SK-N-SH (cell line): ENCODE results near the gene MS4A14. TPM values are rescaled to one million over a fixed set of nuclear protein-coding genes. Genes with fewer than 3 reads are reported as not detected.

Source experiments
- CTCF ChIA-PET: fragments of 300-600, 350-600 bp; formaldehyde crosslinking; extraction: SDS; loops from one replicate; lab custom pipeline; 2021; lab: Yijun Ruan, JAX
- POLR2A ChIA-PET: fragments of 350-600 bp; sonication (Branson Sonifier 250); formaldehyde crosslinking; extraction: SDS; loops from one replicate; lab custom pipeline; 2020; ENCODE audit warnings: antibody characterized with exemption, inconsistent platforms; lab: Yijun Ruan, JAX
- DNase-seq: peaks from one replicate; pipeline ENCODE4 v3.0.0; 2012
- H2AFZ ChIP-seq: fragments of 200-600 bp; sonication (generic); 2 replicates; pipeline ENCODE4 v1.8.1; 2016; ENCODE audit warnings: antibody characterized with exemption, mild to moderate bottlenecking, low read depth
- H3F3A ChIP-seq: fragments of 200-600 bp; sonication (generic); replicated peaks from 2 replicates; pipeline ENCODE3; 2016; ENCODE audit warnings: antibody characterized with exemption, mild to moderate bottlenecking; ENCODE audit not compliant: insufficient read depth
- H3K27ac ChIP-seq, 2 experiments: fragments of 200-500 bp in 1 of 2; fragments of 200-600 bp in 1 of 2; sonication (Bioruptor generic) in 1 of 2; sonication (generic), shearing (Covaris generic) in 1 of 2; 2 replicates each; pipeline versions ENCODE4 v1.5.1 to v1.6.1; 2014 to 2016; ENCODE audit warnings: low read depth in 2 of 2, inconsistent platforms in 1 of 2, low read length in 1 of 2, mild to moderate bottlenecking in 1 of 2, mixed read lengths in 1 of 2
- H3K27me3 ChIP-seq: fragments of 200-600 bp; sonication (generic), shearing (Covaris generic); 2 replicates; pipeline ENCODE4 v1.6.1; 2016; ENCODE audit warnings: mixed run types; ENCODE audit not compliant: insufficient read depth
- H3K36me3 ChIP-seq, 2 experiments: fragments of 200-500 bp in 1 of 2; fragments of 200-600 bp in 1 of 2; sonication (Bioruptor generic) in 1 of 2; sonication (generic) in 1 of 2; replicated peaks in 1 of 2; 2 replicates each; pipeline versions ENCODE3 to v1.5.1; 2014 to 2016; ENCODE audit warnings: low read length in 1 of 2, mild to moderate bottlenecking in 1 of 2; ENCODE audit not compliant: insufficient read depth in 2 of 2, control insufficient read depth in 1 of 2
- H3K4me1 ChIP-seq, 2 experiments: fragments of 200-500 bp in 1 of 2; fragments of 200-600 bp in 1 of 2; sonication (Bioruptor generic) in 1 of 2; sonication (generic), shearing (Covaris generic) in 1 of 2; 2 replicates each; pipeline versions ENCODE4 v1.5.1 to v1.6.1; 2014 to 2016; ENCODE audit warnings: low read depth in 1 of 2, low read length in 1 of 2, mixed run types in 1 of 2; ENCODE audit not compliant: insufficient read depth in 2 of 2, control insufficient read depth in 1 of 2
- H3K4me2 ChIP-seq: fragments of 200-600 bp; sonication (generic), shearing (Covaris generic); 2 replicates; pipeline ENCODE4 v1.6.1; 2017; ENCODE audit warnings: mixed run types
- H3K4me3 ChIP-seq, 2 experiments: fragments of 200-500 bp in 1 of 2; fragments of 200-600 bp in 1 of 2; sonication (Bioruptor generic) in 1 of 2; sonication (generic), shearing (Covaris generic) in 1 of 2; 2 replicates each; pipeline versions ENCODE4 v1.5.1 to v1.8.1; 2014 to 2016; ENCODE audit warnings: low read depth in 2 of 2, inconsistent platforms in 1 of 2, low read length in 1 of 2, mild to moderate bottlenecking in 1 of 2, mixed read lengths in 1 of 2, moderate library complexity in 1 of 2
- H3K79me2 ChIP-seq: fragments of 200-600 bp; sonication (generic); 2 replicates; pipeline ENCODE4 v1.8.1; 2017; ENCODE audit warnings: mild to moderate bottlenecking; ENCODE audit not compliant: insufficient read depth
- H3K9ac ChIP-seq: fragments of 200-600 bp; sonication (generic); 2 replicates; pipeline ENCODE4 v1.6.1; 2017; ENCODE audit warnings: mixed run types
- H3K9me2 ChIP-seq: fragments of 200-600 bp; sonication (generic); 2 replicates; pipeline ENCODE4 v1.6.1; 2017; ENCODE audit warnings: mixed run types
- H3K9me3 ChIP-seq: fragments of 200-600 bp; sonication (generic); 2 replicates; pipeline ENCODE4 v1.6.1; 2017; ENCODE audit warnings: mixed run types, mild to moderate bottlenecking, moderate library complexity
- H4K20me1 ChIP-seq: fragments of 200-600 bp; sonication (generic); 2 replicates; pipeline ENCODE4 v1.6.1; 2017; ENCODE audit warnings: mild to moderate bottlenecking, mixed run types; ENCODE audit not compliant: insufficient read depth
- CHD2 ChIP-seq: fragments of 150-350 bp; IDR thresholded peaks from 2 replicates; pipeline ENCODE4 v1.6.1; 2018; ENCODE audit warnings: low read length; ENCODE audit not compliant: partially characterized antibody
- CTCF ChIP-seq: fragments of 200-600 bp; sonication (generic); IDR thresholded peaks from 2 replicates; pipeline ENCODE4 v1.6.1; 2017; ENCODE audit warnings: antibody characterized with exemption, mild to moderate bottlenecking, moderate library complexity
- EZH2phosphoT487 ChIP-seq: fragments of 200-600 bp; sonication (generic); IDR thresholded peaks from 2 replicates; pipeline ENCODE4 v1.6.1; 2017; ENCODE audit warnings: low read depth, mixed run types, mild to moderate bottlenecking, antibody characterized with exemption, moderate library complexity, borderline replicate concordance
- FOXJ3 ChIP-seq: sonication (generic); formaldehyde crosslinking; IDR thresholded peaks from 2 replicates; pipeline ENCODE4 v1.5.1; 2020; ENCODE audit warnings: mild to moderate bottlenecking, missing genetic modification reagents
- FOXM1 ChIP-seq: IDR thresholded peaks from 2 replicates; pipeline ENCODE4 v1.4.0; 2012; ENCODE audit warnings: low read depth, mild to moderate bottlenecking
- GABPA ChIP-seq: IDR thresholded peaks from 2 replicates; pipeline ENCODE4 v1.4.0; 2012; ENCODE audit warnings: low read depth, mild to moderate bottlenecking
- GATA2 ChIP-seq: sonication (generic); formaldehyde crosslinking; IDR thresholded peaks from 2 replicates; pipeline ENCODE4 v1.5.0; 2020; ENCODE audit warnings: mild to moderate bottlenecking, missing genetic modification reagents
- JUND ChIP-seq: IDR thresholded peaks from 2 replicates; pipeline ENCODE4 v1.4.0; 2012
- MEF2A ChIP-seq: IDR thresholded peaks from 2 replicates; pipeline ENCODE4 v1.4.0; 2012; ENCODE audit warnings: low read depth, borderline replicate concordance
- POLR2AphosphoS5 ChIP-seq: IDR thresholded peaks from 2 replicates; pipeline ENCODE4 v1.6.1; 2012; ENCODE audit warnings: low read depth, low read length
- RAD21 ChIP-seq: IDR thresholded peaks from 2 replicates; pipeline ENCODE4 v1.6.1; 2012; ENCODE audit warnings: mild to moderate bottlenecking, low read length
- REST ChIP-seq: IDR thresholded peaks from 2 replicates; pipeline ENCODE4 v1.6.1; 2012; ENCODE audit warnings: mild to moderate bottlenecking, low read depth, low read length, moderate library complexity
- RFX5 ChIP-seq: IDR thresholded peaks from 2 replicates; pipeline ENCODE4 v1.6.1; 2012; ENCODE audit warnings: mild to moderate bottlenecking, improper control_type of control experiment, low read length
- RXRA ChIP-seq: IDR thresholded peaks from 2 replicates; pipeline ENCODE4 v1.4.0; 2012; ENCODE audit warnings: low read depth, mild to moderate bottlenecking, borderline replicate concordance
- SIN3A ChIP-seq: IDR thresholded peaks from 2 replicates; pipeline ENCODE4 v1.6.1; 2012; ENCODE audit warnings: low read depth, mild to moderate bottlenecking, low read length, moderate library complexity, borderline replicate concordance
- SMC3 ChIP-seq: IDR thresholded peaks from 2 replicates; pipeline ENCODE4 v1.6.1; 2012; ENCODE audit warnings: low read depth, low read length, improper control_type of control experiment
- TAF1 ChIP-seq: IDR thresholded peaks from 2 replicates; pipeline ENCODE4 v1.6.1; 2012; ENCODE audit warnings: low read depth, mild to moderate bottlenecking, low read length, moderate library complexity, borderline replicate concordance
- TCF12 ChIP-seq: IDR thresholded peaks from 2 replicates; pipeline ENCODE4 v1.4.0; 2012
- USF2 ChIP-seq: fragments of 150-350 bp; IDR thresholded peaks from 2 replicates; pipeline ENCODE4 v1.6.1; 2017; ENCODE audit warnings: antibody characterized with exemption, low read length, low read depth, borderline replicate concordance
- ZBTB33 ChIP-seq: IDR thresholded peaks from 2 replicates; pipeline ENCODE4 v1.4.0; 2012; ENCODE audit warnings: low read depth, borderline replicate concordance
- WGBS: methylation state at CpG from one replicate; pipeline ENCODE4 v1.1.6; 2017; ENCODE audit warnings: low lambda C conversion rate; 5-methylcytosine and 5-hydroxymethylcytosine counted together
- polyA plus RNA-seq, 3 experiments: library from polyadenylated mRNA; depleted of rRNA; stranded (reverse); fragments of >200 nt; gene quantifications; 2 replicates each; pipeline ENCODE4 v1.2.3, GENCODE V29; 2012

The MS4A14 gene
- polyA plus RNA-seq, 1 of the 3 experiments (the other 2 are of a cell fraction), result not detected

- Histone ChIP-seq H3K4me3 (no peak overlapping the region), H3K9ac (no peak overlapping the region), H3K27me3 (peaks cover 14% of the 10 kb centered on the region), H3K4me1 (no peaks in the 10 kb centered on the region), H3K9me2 (no peaks in the 10 kb centered on the region), H3K36me3 (no peaks in the 10 kb centered on the region), H2AFZ (no peak overlapping the region), H3F3A (no peaks in the 10 kb centered on the region), H3K79me2 (no peaks in the 10 kb centered on the region), H4K20me1 (no peaks in the 10 kb centered on the region), H3K27ac (no peak overlapping the region), H3K4me2 (no peak overlapping the region), H3K9me3 (no peaks in the 10 kb centered on the region)
- ChIA-PET CTCF (interaction anchor here (1.5 kb wide), 1 partner anchor 248 kb away, joined by 4 read pairs; no protein-coding TSS in a partner anchor), POLR2A (no interaction called here)
- DNase-seq, result no peak
- TF ChIP-seq REST, result no peak
- TF ChIP-seq GABPA, result no peak
- no peak for TF ChIP-seq ZBTB33
- TF ChIP-seq USF2, result no peak
- no peak for TF ChIP-seq GATA2 (CRISPR knock-in tag)
- TF ChIP-seq TCF12, result no peak
- no peak for TF ChIP-seq MEF2A
- TF ChIP-seq FOXM1, result no peak
- TF ChIP-seq JUND, result no peak
- no peak for TF ChIP-seq RXRA
- TF ChIP-seq SIN3A, result no peak
- no peak for TF ChIP-seq FOXJ3 (CRISPR knock-in tag)
- no peak for TF ChIP-seq TAF1
- no peak for TF ChIP-seq RAD21
- no peak for TF ChIP-seq CTCF
- TF ChIP-seq POLR2AphosphoS5, result no peak
- TF ChIP-seq RFX5, result no peak
- no peak for TF ChIP-seq CHD2
- no peak for TF ChIP-seq EZH2phosphoT487
- no peak for TF ChIP-seq SMC3
- WGBS, result 2% methylated on average over 2 of the region's 2 CpGs
Measured at GRCh38 chr11:60370252-60370810, 25.9 kb upstream of the MS4A14 start.
